GM23248 (cell line): ENCODE results near the gene TGM6.

ENCODE experiments used
- EZH2 ChIP-seq: fragments of 200-600 bp; sonication (generic); IDR thresholded peaks from 2 replicates; pipeline ENCODE4 v1.6.1; 2018; ENCODE audit warnings: antibody characterized with exemption, mild to moderate bottlenecking; ENCODE audit not compliant: insufficient read depth, poor library complexity, severe bottlenecking
- EZH2phosphoT487 ChIP-seq: fragments of 200-600 bp; sonication (generic); IDR thresholded peaks from 2 replicates; pipeline ENCODE4 v1.6.1; 2018; ENCODE audit warnings: antibody characterized with exemption, moderate library complexity, mild to moderate bottlenecking, low read depth; ENCODE audit not compliant: insufficient read depth

DNA sequence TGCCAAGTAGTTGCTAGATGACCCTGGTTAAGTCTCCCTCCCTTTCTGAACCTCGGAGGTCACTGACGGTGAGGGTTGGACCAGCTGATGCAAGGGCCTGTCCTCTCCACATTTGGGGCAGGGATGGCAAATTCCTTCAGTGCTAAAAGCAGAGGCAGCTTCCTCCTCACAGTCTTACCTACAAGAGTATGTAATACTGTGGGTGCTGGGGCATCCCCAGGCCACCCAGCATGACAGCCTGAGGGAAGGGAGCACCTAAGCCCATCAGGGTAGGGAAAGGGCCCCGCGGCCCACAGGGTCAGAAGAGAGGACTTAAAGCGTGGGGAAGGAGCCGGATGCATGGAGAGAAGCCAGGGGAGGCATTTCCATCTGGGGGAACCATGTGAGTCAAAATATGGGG, 46.9 kb upstream of the TGM6 start:
- TF ChIP-seq EZH2 (no peak), EZH2phosphoT487 (no peak)
